AG09319 (cell line): ENCODE results near the gene PLTP.
"Not testable (repeated sequence)": the region's sequence is repeated elsewhere in the genome, so short reads cannot be mapped to it uniquely, and the experiment has no call there.

ENCODE experiments used
- DNase-seq: peaks from one replicate; pipeline ENCODE4 v3.0.0-alpha.2; 2010; ENCODE audit warnings: low read depth; ENCODE audit errors: extremely low read depth
- CTCF ChIP-seq: IDR thresholded peaks from 2 replicates; pipeline ENCODE4 v1.5.1; 2011; ENCODE audit warnings: low read depth, mild to moderate bottlenecking, inconsistent platforms, low read length, moderate library complexity

Gene PLTP

GRCh38 chr20:45907219-45907948 lies 4.6 kb downstream of the PLTP start:
- DNase-seq = no peak
- TF ChIP-seq CTCF = no peak

- no peak for TF ChIP-seq CTCF
- DNase-seq = no peak
Observed at GRCh38 chr20:45905505-45906079, 6.4 kb downstream of the PLTP start.

- no peak for DNase-seq
- TF ChIP-seq CTCF = no peak
Observed at GRCh38 chr20:45904583-45905504, 7.1 kb downstream of the PLTP start.

- no peak for DNase-seq
- no peak for TF ChIP-seq CTCF
Observed at GRCh38 chr20:45902199-45902701, 9.7 kb downstream of the PLTP start.

GRCh38 chr20:45901332-45901731 lies 10.6 kb downstream of the PLTP start:
- DNase-seq = not testable (repeated sequence)

GRCh38 chr20:45899046-45899835 lies 12.7 kb downstream of the PLTP start:
- no peak for TF ChIP-seq CTCF
- DNase-seq = no peak

- DNase-seq = no peak
- no peak for TF ChIP-seq CTCF
Observed at GRCh38 chr20:45898285-45898684, 13.7 kb downstream of the PLTP start.
